Upper lobe of left lung (tissue), 6 donors: ENCODE measurements around the gene COX10. TPM values are rescaled to one million over a fixed set of nuclear protein-coding genes. Genes with fewer than 3 reads are reported as not detected.
"Not testable (repeated sequence)": the region's sequence is repeated elsewhere in the genome, so short reads cannot be mapped to it uniquely, and the experiment has no call there.

Source experiments
- ATAC-seq, 2 donors: fragments of 200-7000 bp; cut with Tn5 transposase; one replicate each; pipeline ENCODE4 v1.9.1; 2022; ENCODE audit warnings: mild to moderate bottlenecking in 2 of 2, moderate library complexity in 2 of 2; ENCODE audit not compliant: low FRiP score in 2 of 2
- DNase-seq, 2 donors: peaks; one replicate each; pipeline ENCODE4 v3.0.0-alpha.2; 2019 to 2020
- H3K27ac ChIP-seq, 4 donors: fragments of 200-600 bp; sonication (generic); one replicate each; pipeline ENCODE4 v1.5.1; 2016 to 2019
- H3K27me3 ChIP-seq, 4 donors: fragments of 200-600 bp; sonication (generic); one replicate each; pipeline ENCODE4 v1.5.1; 2017 to 2019
- H3K36me3 ChIP-seq, 4 donors: fragments of 200-600 bp; sonication (generic); one replicate each; pipeline ENCODE4 v1.5.1; 2016 to 2019
- H3K4me1 ChIP-seq, 4 donors: fragments of 200-600 bp; sonication (generic); one replicate each; pipeline ENCODE4 v1.5.1; 2018 to 2019
- H3K4me3 ChIP-seq, 4 donors: fragments of 200-600 bp; sonication (generic); one replicate each; pipeline ENCODE4 v1.5.1; 2017 to 2019; ENCODE audit warnings: mild to moderate bottlenecking in 2 of 4, moderate library complexity in 1 of 4
- H3K9me3 ChIP-seq, 4 donors: fragments of 200-600 bp; sonication (generic); one replicate each; pipeline ENCODE4 v1.5.1; 2018 to 2019
- CTCF ChIP-seq, 6 experiments: fragments of 450-650 bp in 4 of 6; fragments of 200-600 bp in 2 of 6; sonication (generic) in 2 of 6; IDR thresholded peaks; one replicate each; pipeline ENCODE4 v1.5.1; 2016 to 2019; ENCODE audit warnings: antibody characterized with exemption in 6 of 6
- EP300 ChIP-seq, 4 donors: sonication (generic); formaldehyde crosslinking; IDR thresholded peaks; one replicate each; pipeline ENCODE4 v1.5.1; 2017; ENCODE audit warnings: antibody characterized with exemption in 4 of 4, control low read depth in 2 of 4
- POLR2A ChIP-seq, 4 donors: fragments of 450-650 bp; IDR thresholded peaks; one replicate each; pipeline ENCODE4 v1.5.1; 2016 to 2017; ENCODE audit warnings: antibody characterized with exemption in 4 of 4, mild to moderate bottlenecking in 2 of 4
- POLR2AphosphoS5 ChIP-seq, 2 donors: sonication (generic); formaldehyde crosslinking; IDR thresholded peaks; one replicate each; pipeline ENCODE4 v1.5.1; 2017; ENCODE audit warnings: antibody characterized with exemption in 2 of 2
- WGBS, 2 donors: methylation state at CpG; one replicate each; pipeline ENCODE4 v1.1.5; 2017 to 2018; 5-methylcytosine and 5-hydroxymethylcytosine counted together
- total RNA-seq, 6 donors: library from RNA; depleted of rRNA in 4 of 6; stranded (reverse); fragments of >200 nt in 4 of 6; gene quantifications; one replicate each; pipeline versions ENCODE4 v1.1.0 to v1.2.1, GENCODE V29; 2016 to 2021
- donor health status: DM: no; HTN: no; CAD: no; lungs with moderate emphysema.
- donor health status: DM: no; HTN: yes; CAD: no; lungs with severe emphysema.

The COX10 gene
- total RNA-seq, 6 donors from 2014 or later: 6.0 to 26.7 (median 16.3) TPM

DNA sequence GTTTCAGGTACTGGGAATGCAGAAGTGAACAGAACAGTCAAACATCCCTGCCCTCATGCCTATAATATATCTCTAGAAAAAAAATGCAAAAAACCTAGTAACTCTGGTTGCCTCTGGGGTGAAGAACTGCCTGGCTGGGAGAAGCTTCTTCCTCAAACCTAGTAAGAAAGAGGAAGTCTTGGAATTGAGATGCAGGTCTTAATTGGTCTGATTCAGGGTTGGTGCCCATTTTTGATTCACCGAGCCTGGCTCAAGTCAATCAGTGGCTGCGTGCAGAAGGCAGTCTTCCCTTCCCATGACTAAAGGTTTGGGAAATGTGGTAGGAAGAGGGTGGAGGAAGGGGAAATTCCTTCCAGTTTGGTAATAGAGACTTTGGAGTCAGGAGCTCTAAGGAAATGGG, 145.0 kb downstream of the COX10 start:
- H3K36me3 ChIP-seq: no peaks in the 10 kb centered on the region
- 86 to 100% methylated on average over 2 of the region's 2 CpGs for WGBS, 2 donors
- H3K4me3 ChIP-seq: no peak overlapping the region
- DNase-seq (no peak), ATAC-seq (no peak)
- H3K27ac ChIP-seq: no peak overlapping the region
- H3K4me1 ChIP-seq: no peaks in the 10 kb centered on the region
- no peaks in the 10 kb centered on the region for H3K27me3 ChIP-seq
- TF ChIP-seq POLR2A (IDR thresholded peaks at IDR 0.05) (no peak), POLR2AphosphoS5 (IDR thresholded peaks at IDR 0.05) (no peak), CTCF (IDR thresholded peaks at IDR 0.05) (no peak), EP300 (IDR thresholded peaks at IDR 0.05) (no peak)
- no peaks in the 10 kb centered on the region for H3K9me3 ChIP-seq

DNA sequence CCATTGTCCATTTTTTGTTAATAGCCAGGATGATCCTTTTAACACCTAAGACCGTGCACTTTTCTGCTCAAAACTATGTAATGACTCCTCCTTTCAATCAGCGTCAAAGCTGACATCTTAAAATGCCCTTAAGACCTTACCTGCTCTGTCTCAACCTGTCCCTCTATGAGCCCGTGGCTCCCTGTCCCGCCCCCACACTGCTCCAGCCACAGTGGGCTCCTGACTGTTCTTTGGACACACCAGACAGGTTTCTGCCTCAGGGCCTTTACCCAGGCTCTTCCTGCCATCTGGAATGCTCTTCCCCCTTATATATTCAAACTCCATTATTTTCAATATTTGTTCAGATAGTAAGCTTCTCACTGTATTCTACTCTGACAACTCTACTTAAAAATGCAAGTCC, 153.3 kb downstream of the COX10 start:
- no peak overlapping the region for H3K4me3 ChIP-seq
- ATAC-seq (no peak), DNase-seq (no peak)
- H3K9me3 ChIP-seq: no peaks in the 10 kb centered on the region
- H3K4me1 ChIP-seq: no peaks in the 10 kb centered on the region
- H3K36me3 ChIP-seq: no peaks in the 10 kb centered on the region
- TF ChIP-seq POLR2A (IDR thresholded peaks at IDR 0.05) (no peak), CTCF (IDR thresholded peaks at IDR 0.05) (no peak), EP300 (IDR thresholded peaks at IDR 0.05) (no peak), POLR2AphosphoS5 (IDR thresholded peaks at IDR 0.05) (no peak)
- no peak overlapping the region for H3K27ac ChIP-seq
- H3K27me3 ChIP-seq: no peaks in the 10 kb centered on the region
- WGBS, 2 donors: 89 to 90% methylated on average over 4 of the region's 4 CpGs

DNA sequence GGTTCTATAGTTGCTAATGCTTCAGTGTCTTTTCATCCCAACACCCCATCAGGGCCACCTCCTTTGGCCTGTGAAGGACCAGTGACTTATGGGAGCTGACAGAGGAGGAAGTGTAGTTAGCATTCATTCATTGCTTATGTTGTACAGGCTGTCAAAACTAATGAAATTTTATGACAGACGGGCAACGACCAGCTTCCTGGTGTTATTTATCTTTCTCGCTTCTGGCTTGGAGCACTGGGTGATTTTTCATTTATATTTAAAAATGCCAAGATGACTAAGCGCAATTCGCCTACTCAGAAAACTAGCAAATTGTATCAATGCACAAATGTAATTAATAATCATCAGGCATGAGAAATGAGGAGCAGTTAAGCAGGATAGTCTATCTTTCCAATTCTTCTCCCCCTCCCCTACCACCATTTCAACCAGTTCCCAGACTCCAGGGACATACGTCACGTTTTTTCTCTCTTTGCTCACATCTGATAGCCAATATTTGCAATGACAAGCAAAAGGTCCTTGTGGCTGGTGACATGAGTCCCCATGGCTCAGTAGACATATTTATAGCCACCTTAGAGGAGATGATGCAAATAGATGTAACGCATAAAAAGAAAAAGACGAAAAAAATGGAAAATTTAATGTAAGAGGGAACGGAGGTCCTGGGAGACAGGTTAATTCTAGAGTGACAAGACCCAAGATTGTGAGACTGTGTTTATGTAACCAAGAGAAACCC, 156.1 kb downstream of the COX10 start:
- WGBS, 2 donors: 54 to 57% methylated on average over 10 of the region's 10 CpGs
- TF ChIP-seq POLR2A (IDR thresholded peaks at IDR 0.05) (no peak), POLR2AphosphoS5 (IDR thresholded peaks at IDR 0.05) (no peak), CTCF (IDR thresholded peaks at IDR 0.05) (no peak), EP300 (IDR thresholded peaks at IDR 0.05) (no peak)
- Histone ChIP-seq H3K27ac (no peak overlapping the region), H3K36me3 (no peaks in the 10 kb centered on the region), H3K4me1 (no peaks in the 10 kb centered on the region), H3K27me3 (no peaks in the 10 kb centered on the region), H3K9me3 (no peaks in the 10 kb centered on the region), H3K4me3 (no peak overlapping the region)
- ATAC-seq (no peak), DNase-seq (no peak)

- H3K27ac ChIP-seq: no peak overlapping the region
- no peak for DNase-seq
- no peaks in the 10 kb centered on the region for H3K27me3 ChIP-seq
- H3K4me3 ChIP-seq: no peak overlapping the region
- H3K36me3 ChIP-seq: no peaks in the 10 kb centered on the region
- no peak for ATAC-seq
- no peaks in the 10 kb centered on the region for H3K4me1 ChIP-seq
- WGBS, 2 donors: 93 to 96% methylated on average over 6 to 7 of the region's 7 CpGs
- H3K9me3 ChIP-seq: no peaks in the 10 kb centered on the region
- TF ChIP-seq POLR2AphosphoS5 (IDR thresholded peaks at IDR 0.05) (no peak), EP300 (IDR thresholded peaks at IDR 0.05) (no peak), CTCF (IDR thresholded peaks at IDR 0.05) (no peak), POLR2A (IDR thresholded peaks at IDR 0.05) (no peak)
Observed at GRCh38 chr17:14227052-14227451, 157.7 kb downstream of the COX10 start.

DNA sequence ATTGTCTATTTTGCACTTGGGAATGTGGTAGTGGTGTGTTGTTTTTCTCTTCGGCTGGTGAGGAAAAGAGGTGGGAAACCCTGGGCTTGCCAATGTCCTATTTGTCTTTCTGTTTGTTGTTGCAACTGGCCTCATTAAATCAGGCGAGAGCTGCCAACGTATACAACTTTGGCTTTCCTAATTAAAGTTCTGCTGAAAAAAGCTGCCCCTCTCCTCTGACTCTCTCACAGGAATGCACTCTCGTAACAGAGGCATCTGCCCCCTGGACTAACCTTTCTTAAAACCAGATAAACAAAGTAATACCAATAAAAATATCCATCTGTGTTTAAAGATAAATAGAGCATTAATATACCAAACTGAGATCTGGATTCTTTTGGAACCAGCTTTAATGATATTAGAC, 159.6 kb downstream of the COX10 start:
- no peak overlapping the region for H3K4me3 ChIP-seq
- 66 to 80% methylated on average over 4 of the region's 4 CpGs for WGBS, 2 donors
- DNase-seq (no peak), ATAC-seq (no peak)
- TF ChIP-seq EP300 (IDR thresholded peaks at IDR 0.05): no peak
- no peak for TF ChIP-seq POLR2A (IDR thresholded peaks at IDR 0.05)
- TF ChIP-seq POLR2AphosphoS5 (IDR thresholded peaks at IDR 0.05): no peak
- no peak for TF ChIP-seq CTCF (IDR thresholded peaks at IDR 0.05)
- no peaks in the 10 kb centered on the region for H3K27me3 ChIP-seq
- no peak overlapping the region for H3K27ac ChIP-seq
- H3K9me3 ChIP-seq: no peaks in the 10 kb centered on the region
- H3K36me3 ChIP-seq: no peaks in the 10 kb centered on the region
- H3K4me1 ChIP-seq: no peaks in the 10 kb centered on the region

DNA sequence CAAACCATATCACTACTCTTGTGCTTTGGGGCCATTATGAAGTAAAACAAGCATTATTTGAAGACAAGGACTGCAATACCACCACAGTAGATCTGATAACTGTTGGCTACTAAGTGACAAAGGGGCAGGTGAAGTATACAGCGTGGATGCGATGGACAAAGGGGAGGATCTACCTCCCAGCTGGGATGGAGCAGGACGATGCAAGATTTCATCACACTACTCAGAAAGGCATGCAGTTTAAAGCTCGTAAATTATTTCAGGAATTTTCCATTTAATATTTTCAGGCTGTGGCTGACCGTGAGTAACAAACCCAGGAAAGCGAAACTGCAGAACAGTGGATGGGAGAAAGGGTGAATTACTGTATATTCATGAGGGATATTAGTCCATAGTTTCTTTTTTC, 161.9 kb downstream of the COX10 start:
- WGBS, 2 donors: 79 to 85% methylated on average over 3 to 4 of the region's 6 CpGs
- not testable (repeated sequence) for H3K36me3 ChIP-seq, H3K9me3 ChIP-seq, H3K27me3 ChIP-seq, H3K27ac ChIP-seq, DNase-seq, H3K4me1 ChIP-seq, H3K4me3 ChIP-seq
- ATAC-seq: peak in 1 of 2 donors; percentile 57

DNA sequence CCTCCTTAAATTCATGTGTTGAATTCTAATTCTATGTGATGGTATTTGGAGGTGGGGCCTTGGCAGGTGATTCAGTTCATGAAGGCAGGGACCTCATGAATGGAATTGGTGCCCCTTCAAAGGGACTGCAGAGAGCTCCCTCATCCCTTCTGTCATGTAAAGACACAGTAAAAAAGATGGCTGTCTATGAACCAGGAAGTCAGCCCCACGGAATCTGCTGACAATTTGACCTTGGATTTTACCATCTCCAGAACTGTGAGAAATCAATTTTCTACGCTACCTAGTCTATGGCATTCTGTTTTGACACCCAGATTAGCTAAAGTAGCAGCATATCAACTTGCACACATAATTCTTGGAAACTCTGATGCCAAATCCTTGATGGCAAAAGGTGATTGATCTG, 165.7 kb downstream of the COX10 start:
- 63 to 92% methylated on average over 2 of the region's 2 CpGs for WGBS, 2 donors
- not testable (repeated sequence) for DNase-seq, H3K9me3 ChIP-seq, H3K27ac ChIP-seq, ATAC-seq, H3K4me3 ChIP-seq, H3K27me3 ChIP-seq, H3K36me3 ChIP-seq, H3K4me1 ChIP-seq
